Stimulated activated CD8-positive, alpha-beta memory T cell treated with anti-CD3 and anti-CD28 coated beads, Interleukin-7, amount 100 ng/mL, for 48 hours (primary cell): ENCODE measurements around the gene NFKBIL1.
A peak's percentile ranks its signal among the peaks of the same experiment; 100 is the strongest.

Experiments used
- DNase-seq, 2 donors: peaks; one replicate each; pipeline ENCODE4 v3.0.0-alpha.2; 2020; ENCODE audit warnings: low read depth in 1 of 2; ENCODE audit errors: extremely low read depth in 1 of 2

Gene NFKBIL1

DNA sequence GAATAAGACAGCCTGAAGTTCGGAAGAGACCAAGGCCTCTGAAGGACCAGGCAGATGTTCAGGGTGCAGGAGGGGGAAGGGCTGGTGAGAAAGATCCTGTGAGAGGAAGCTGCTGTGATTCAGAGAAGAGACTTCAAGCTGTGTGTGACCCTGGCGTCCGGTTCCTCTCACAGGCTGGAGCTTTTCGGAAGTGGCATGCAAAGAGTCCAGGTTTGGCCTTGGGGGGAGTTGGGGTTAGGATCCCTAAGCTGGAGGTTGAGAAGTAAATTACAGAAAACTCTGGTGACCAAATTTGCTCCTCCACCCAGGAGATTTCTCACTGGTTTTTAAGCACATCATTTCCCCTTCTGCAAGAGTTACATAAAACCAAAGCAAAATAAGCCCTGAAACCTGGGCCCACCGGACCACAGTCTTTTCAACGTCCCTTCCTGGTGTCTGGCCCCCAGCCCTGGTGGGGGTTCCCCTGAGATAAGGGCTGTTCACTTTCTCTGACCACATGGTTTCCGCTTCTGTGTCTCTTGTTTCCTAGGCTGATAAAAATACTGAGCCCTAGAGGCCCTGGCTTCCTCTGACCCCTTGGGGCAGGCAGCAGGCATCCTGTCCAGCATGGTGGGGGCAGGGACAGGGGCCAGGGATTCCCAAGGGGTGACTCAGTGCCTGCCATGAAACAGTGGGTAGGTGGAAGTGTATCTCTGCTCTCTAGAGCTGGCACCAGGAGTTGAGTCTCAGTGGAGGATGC lies 12.7 kb downstream of the NFKBIL1 start:
- DNase-seq = no peak

DNA sequence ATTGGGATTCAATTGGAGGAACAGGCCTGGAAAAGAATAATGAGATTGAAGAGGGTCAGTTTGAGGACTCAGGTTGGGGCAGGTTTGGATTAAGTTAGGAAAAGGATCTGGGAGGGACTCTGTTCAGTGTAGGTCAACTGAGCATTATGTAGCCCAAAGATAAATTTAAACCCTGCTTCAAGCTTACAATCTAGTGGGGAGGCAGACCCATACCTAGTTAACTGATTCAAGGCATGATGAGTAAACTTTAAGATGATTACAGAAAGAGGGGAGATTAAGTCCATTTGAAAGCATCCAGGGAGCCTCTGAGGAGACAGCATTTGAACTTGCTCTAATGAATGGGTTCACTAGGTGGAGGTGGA lies 13.3 kb downstream of the NFKBIL1 start:
- DNase-seq = no peak

GRCh38 chr6:31567531-31568370 lies 20.3 kb downstream of the NFKBIL1 start:
- no peak for DNase-seq

DNA sequence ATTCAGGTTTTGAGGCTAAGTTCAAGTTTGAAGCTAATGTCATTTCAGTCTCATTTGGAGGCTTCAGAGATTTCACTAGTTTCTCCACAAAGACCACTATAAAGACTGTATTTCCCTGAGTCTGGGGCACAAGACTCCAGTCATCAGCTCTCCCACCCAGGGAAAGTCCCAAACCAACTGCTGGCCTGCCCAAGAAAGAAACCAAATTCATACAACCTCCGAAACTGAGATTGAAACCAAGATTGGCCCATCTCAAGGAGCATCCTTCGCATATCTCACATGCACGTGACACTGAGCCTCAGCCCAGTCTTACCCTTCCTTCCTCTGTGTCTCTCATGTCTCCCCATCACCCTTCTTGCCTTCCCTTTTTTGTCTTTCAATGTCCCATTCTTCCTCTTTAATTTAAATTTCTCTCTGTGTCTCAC lies 21.1 kb downstream of the NFKBIL1 start:
- DNase-seq = peak in 1 of 2 donors; percentile 78

DNA sequence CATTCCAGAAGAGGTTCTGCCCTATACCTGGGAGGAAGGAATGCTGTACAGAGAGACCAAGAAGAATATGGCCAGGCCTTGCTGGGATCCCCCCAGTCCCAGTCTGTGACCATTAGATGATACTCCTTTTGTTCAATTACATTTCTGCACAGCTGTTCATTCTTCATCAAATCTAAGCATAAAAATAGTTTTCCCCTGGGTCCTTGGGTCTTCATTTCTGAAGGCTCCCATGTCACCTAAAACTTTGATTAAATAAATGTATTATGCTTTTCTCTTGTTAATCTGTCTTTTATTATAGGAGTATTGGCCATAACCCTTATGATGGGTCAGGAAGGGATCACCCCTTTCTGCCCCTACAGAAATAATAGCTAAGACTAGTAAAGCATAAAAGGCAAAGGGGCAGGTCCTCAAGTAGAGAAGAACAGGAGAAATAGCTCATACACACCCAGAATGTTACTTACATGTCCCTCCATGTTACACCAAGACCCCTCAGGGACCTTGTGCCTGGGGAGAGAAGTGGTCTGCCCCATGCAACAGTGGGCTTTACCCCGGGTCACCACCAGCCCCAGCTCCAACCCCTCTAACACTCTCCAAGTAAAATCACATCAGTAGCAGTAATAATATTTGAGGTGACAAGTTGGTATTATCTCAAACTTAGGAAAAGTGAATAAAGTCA lies 22.6 kb downstream of the NFKBIL1 start:
- no peak for DNase-seq

DNA sequence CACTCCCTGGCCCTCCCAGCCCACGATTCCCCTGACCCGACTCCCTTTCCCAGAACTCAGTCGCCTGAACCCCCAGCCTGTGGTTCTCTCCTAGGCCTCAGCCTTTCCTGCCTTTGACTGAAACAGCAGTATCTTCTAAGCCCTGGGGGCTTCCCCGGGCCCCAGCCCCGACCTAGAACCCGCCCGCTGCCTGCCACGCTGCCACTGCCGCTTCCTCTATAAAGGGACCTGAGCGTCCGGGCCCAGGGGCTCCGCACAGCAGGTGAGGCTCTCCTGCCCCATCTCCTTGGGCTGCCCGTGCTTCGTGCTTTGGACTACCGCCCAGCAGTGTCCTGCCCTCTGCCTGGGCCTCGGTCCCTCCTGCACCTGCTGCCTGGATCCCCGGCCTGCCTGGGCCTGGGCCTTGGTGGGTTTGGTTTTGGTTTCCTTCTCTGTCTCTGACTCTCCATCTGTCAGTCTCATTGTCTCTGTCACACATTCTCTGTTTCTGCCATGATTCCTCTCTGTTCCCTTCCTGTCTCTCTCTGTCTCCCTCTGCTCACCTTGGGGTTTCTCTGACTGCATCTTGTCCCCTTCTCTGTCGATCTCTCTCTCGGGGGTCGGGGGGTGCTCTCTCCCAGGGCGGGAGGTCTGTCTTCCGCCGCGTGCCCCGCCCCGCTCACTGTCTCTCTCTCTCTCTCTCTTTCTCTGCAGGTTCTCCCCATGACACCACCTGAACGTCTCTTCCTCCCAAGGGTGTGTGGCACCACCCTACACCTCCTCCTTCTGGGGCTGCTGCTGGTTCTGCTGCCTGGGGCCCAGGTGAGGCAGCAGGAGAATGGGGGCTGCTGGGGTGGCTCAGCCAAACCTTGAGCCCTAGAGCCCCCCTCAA lies 24.9 kb downstream of the NFKBIL1 start, which contains the start of gene LTA:
TSS of gene LTA (plus strand) at position 249 of the 871 bp plus-strand sequence. CDS start at position 703, 454 bp downstream.
- peak; percentile 78 to 87 for DNase-seq

DNA sequence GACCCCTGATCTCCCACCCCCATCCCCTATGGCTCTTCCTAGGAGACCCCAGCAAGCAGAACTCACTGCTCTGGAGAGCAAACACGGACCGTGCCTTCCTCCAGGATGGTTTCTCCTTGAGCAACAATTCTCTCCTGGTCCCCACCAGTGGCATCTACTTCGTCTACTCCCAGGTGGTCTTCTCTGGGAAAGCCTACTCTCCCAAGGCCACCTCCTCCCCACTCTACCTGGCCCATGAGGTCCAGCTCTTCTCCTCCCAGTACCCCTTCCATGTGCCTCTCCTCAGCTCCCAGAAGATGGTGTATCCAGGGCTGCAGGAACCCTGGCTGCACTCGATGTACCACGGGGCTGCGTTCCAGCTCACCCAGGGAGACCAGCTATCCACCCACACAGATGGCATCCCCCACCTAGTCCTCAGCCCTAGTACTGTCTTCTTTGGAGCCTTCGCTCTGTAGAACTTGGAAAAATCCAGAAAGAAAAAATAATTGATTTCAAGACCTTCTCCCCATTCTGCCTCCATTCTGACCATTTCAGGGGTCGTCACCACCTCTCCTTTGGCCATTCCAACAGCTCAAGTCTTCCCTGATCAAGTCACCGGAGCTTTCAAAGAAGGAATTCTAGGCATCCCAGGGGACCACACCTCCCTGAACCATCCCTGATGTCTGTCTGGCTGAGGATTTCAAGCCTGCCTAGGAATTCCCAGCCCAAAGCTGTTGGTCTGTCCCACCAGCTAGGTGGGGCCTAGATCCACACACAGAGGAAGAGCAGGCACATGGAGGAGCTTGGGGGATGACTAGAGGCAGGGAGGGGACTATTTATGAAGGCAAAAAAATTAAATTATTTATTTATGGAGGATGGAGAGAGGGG lies 26.1 kb downstream of the NFKBIL1 start:
- DNase-seq = no peak

DNA sequence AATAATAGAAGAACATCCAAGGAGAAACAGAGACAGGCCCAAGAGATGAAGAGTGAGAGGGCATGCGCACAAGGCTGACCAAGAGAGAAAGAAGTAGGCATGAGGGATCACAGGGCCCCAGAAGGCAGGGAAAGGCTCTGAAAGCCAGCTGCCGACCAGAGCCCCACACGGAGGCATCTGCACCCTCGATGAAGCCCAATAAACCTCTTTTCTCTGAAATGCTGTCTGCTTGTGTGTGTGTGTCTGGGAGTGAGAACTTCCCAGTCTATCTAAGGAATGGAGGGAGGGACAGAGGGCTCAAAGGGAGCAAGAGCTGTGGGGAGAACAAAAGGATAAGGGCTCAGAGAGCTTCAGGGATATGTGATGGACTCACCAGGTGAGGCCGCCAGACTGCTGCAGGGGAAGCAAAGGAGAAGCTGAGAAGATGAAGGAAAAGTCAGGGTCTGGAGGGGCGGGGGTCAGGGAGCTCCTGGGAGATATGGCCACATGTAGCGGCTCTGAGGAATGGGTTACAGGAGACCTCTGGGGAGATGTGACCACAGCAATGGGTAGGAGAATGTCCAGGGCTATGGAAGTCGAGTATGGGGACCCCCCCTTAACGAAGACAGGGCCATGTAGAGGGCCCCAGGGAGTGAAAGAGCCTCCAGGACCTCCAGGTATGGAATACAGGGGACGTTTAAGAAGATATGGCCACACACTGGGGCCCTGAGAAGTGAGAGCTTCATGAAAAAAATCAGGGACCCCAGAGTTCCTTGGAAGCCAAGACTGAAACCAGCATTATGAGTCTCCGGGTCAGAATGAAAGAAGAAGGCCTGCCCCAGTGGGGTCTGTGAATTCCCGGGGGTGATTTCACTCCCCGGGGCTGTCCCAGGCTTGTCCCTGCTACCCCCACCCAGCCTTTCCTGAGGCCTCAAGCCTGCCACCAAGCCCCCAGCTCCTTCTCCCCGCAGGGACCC lies 27.0 kb downstream of the NFKBIL1 start:
- DNase-seq = no peak

DNA sequence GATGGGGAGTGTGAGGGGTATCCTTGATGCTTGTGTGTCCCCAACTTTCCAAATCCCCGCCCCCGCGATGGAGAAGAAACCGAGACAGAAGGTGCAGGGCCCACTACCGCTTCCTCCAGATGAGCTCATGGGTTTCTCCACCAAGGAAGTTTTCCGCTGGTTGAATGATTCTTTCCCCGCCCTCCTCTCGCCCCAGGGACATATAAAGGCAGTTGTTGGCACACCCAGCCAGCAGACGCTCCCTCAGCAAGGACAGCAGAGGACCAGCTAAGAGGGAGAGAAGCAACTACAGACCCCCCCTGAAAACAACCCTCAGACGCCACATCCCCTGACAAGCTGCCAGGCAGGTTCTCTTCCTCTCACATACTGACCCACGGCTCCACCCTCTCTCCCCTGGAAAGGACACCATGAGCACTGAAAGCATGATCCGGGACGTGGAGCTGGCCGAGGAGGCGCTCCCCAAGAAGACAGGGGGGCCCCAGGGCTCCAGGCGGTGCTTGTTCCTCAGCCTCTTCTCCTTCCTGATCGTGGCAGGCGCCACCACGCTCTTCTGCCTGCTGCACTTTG lies 28.0 kb downstream of the NFKBIL1 start, which contains the start of gene TNF:
TSS of gene TNF (plus strand) at position 231 of the 567 bp plus-strand sequence. CDS start at position 408, 177 bp downstream.
- peak in 1 of 2 donors; percentile 83 for DNase-seq

DNA sequence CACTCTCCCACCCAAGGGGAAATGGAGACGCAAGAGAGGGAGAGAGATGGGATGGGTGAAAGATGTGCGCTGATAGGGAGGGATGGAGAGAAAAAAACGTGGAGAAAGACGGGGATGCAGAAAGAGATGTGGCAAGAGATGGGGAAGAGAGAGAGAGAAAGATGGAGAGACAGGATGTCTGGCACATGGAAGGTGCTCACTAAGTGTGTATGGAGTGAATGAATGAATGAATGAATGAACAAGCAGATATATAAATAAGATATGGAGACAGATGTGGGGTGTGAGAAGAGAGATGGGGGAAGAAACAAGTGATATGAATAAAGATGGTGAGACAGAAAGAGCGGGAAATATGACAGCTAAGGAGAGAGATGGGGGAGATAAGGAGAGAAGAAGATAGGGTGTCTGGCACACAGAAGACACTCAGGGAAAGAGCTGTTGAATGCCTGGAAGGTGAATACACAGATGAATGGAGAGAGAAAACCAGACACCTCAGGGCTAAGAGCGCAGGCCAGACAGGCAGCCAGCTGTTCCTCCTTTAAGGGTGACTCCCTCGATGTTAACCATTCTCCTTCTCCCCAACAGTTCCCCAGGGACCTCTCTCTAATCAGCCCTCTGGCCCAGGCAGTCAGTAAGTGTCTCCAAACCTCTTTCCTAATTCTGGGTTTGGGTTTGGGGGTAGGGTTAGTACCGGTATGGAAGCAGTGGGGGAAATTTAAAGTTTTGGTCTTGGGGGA lies 28.7 kb downstream of the NFKBIL1 start:
- DNase-seq = no peak

DNA sequence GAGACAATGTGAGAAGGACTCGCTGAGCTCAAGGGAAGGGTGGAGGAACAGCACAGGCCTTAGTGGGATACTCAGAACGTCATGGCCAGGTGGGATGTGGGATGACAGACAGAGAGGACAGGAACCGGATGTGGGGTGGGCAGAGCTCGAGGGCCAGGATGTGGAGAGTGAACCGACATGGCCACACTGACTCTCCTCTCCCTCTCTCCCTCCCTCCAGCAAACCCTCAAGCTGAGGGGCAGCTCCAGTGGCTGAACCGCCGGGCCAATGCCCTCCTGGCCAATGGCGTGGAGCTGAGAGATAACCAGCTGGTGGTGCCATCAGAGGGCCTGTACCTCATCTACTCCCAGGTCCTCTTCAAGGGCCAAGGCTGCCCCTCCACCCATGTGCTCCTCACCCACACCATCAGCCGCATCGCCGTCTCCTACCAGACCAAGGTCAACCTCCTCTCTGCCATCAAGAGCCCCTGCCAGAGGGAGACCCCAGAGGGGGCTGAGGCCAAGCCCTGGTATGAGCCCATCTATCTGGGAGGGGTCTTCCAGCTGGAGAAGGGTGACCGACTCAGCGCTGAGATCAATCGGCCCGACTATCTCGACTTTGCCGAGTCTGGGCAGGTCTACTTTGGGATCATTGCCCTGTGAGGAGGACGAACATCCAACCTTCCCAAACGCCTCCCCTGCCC lies 29.6 kb downstream of the NFKBIL1 start:
- DNase-seq = no peak

GRCh38 chr6:31577579-31577966 lies 30.2 kb downstream of the NFKBIL1 start:
- no peak for DNase-seq

DNA sequence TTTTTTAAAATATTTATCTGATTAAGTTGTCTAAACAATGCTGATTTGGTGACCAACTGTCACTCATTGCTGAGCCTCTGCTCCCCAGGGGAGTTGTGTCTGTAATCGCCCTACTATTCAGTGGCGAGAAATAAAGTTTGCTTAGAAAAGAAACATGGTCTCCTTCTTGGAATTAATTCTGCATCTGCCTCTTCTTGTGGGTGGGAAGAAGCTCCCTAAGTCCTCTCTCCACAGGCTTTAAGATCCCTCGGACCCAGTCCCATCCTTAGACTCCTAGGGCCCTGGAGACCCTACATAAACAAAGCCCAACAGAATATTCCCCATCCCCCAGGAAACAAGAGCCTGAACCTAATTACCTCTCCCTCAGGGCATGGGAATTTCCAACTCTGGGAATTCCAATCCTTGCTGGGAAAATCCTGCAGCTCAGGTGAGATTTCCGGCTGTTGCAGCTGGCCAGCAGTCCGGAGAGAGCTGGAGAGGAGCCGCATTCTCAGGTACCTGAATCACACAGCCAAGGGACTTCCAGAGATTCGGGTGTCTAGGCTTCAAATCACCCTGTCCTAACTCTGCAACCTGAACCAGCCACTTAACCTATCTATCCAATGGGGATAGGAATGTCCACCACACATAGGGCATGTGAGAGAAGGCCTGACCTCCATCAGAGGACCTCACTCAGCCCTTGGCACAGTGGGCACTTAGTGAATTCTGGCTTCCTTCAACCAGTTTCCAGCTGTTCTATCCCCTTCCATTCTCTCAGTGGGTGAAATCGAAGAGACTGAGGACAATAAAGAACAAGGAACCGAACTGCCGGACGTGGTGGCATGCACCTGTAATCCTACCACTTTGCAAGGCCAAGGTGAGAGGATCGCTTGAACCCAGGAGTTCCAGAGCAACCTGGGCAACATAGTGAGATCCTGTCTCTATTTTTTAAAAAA lies 31.0 kb downstream of the NFKBIL1 start:
- DNase-seq = no peak

DNA sequence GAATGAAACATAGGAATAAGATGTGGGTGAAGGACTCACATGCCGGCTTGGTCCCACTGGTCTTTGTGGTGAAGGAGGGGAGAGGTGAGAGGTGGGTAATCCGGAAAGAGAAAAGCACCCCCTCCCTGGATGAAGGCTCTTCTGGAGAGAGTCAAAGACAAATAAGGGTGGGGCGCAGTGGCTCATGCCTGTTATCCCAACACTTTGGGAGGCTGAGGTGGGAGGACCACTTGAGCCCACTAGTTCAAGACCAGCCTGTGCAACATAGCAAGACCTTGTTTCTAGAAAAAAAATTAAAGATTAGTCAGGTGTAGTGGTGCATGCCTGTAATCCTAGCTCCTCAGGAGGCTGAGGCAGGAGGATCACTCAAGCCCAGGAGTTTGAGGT lies 31.7 kb downstream of the NFKBIL1 start:
- no peak for DNase-seq

DNA sequence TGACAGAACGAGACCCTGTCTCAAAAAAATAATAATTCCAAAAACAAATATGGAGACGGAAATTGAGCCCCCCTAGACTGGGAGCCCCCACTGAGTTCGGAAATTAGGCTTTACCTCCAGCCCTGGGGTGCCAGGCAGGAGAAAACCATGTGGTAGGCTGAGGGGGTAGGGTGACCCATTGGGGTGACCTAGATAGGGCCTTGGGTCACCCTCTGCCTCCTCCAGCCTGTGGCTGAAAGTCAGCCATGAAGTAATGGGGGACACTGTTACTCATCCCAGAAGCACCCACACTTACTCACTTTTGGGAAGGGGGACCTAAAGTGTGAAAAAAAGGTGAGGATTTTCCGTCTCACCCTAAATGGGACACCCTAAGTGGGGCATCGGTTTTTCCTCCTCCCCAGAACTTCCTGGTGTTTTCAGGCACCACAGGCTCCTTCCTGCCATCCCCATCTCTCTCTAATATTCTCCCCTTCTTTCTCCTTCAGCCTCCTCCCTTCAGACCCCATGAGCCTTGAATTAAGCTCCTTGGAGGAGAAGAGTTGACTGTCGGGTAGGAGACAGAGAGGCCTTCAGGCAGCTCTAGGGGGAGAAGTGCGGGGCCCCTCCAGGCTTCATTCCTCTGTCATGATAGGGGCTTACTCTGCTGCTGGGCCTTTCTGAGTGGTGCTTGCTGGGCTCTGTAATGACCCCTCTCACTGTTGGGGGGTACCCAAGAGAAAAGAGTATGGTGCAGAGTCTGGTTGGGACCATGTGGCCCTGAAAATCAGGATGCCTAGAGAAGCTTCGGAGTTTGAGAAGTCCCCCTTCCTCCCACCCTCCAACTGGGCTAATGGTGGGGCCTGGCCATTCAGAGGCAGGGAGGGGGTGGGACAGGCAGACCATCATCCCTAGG lies 32.4 kb downstream of the NFKBIL1 start:
- no peak for DNase-seq
